HG02884 (cell line): ENCODE data around the gene ARF1.

ENCODE experiments used
- ATAC-seq: cut with Tn5 transposase; IDR thresholded peaks from one replicate; pipeline ENCODE4 v1.9.1; 2021; ENCODE audit warnings: mild to moderate bottlenecking, moderate library complexity; ENCODE audit not compliant: unreplicated experiment

ARF1 gene

GRCh38 chr1:228114827-228115226, 32.3 kb downstream of the ARF1 start:
- no peak for ATAC-seq

GRCh38 chr1:228117335-228117734, 34.8 kb downstream of the ARF1 start:
- ATAC-seq, result no peak

- ATAC-seq, result no peak
These were observed 35.5 kb downstream of the ARF1 start for GRCh38 chr1:228118040-228118439.

GRCh38 chr1:228120351-228120750, 37.8 kb downstream of the ARF1 start:
- ATAC-seq, result no peak

- no peak for ATAC-seq
These were observed 38.5 kb downstream of the ARF1 start for GRCh38 chr1:228120857-228121489.

- no peak for ATAC-seq
These were observed 40.5 kb downstream of the ARF1 start for GRCh38 chr1:228122921-228123441.

GRCh38 chr1:228123505-228123904, 41.0 kb downstream of the ARF1 start:
- no peak for ATAC-seq

GRCh38 chr1:228125185-228125584, 42.7 kb downstream of the ARF1 start:
- ATAC-seq, result no peak

- no peak for ATAC-seq
These were observed 49.3 kb downstream of the ARF1 start for GRCh38 chr1:228131766-228132165.

- no peak for ATAC-seq
These were observed 52.1 kb downstream of the ARF1 start for GRCh38 chr1:228134591-228134990.

GRCh38 chr1:228136901-228137300, 54.4 kb downstream of the ARF1 start:
- no peak for ATAC-seq

GRCh38 chr1:228139406-228139930, 57.0 kb downstream of the ARF1 start:
- no peak for ATAC-seq

GRCh38 chr1:228139931-228140723, 57.6 kb downstream of the ARF1 start, which contains the start of gene GUK1:
GUK1 (plus strand) TSS chr1:228140279; CDS start chr1:228140303, 24 bp downstream.
- ATAC-seq, result peak; percentile 90

- ATAC-seq, result no peak
These were observed 58.3 kb downstream of the ARF1 start for GRCh38 chr1:228140724-228141225.

GRCh38 chr1:228141226-228142044, 58.9 kb downstream of the ARF1 start:
- ATAC-seq, result no peak

GRCh38 chr1:228142155-228142691, 59.7 kb downstream of the ARF1 start:
- no peak for ATAC-seq

- ATAC-seq, result no peak
These were observed 60.2 kb downstream of the ARF1 start for GRCh38 chr1:228142701-228143136.

- no peak for ATAC-seq
These were observed 61.1 kb downstream of the ARF1 start for GRCh38 chr1:228143480-228144192.

GRCh38 chr1:228144193-228144992, 61.9 kb downstream of the ARF1 start:
- ATAC-seq, result no peak
